Vagina (tissue), 2 donors: ENCODE data around the gene NPDC1.

Experiments used
- POLR2A ChIP-seq, 2 donors: fragments of 450-650 bp; IDR thresholded peaks; one replicate each; pipeline ENCODE4 v1.6.1; 2017; ENCODE audit warnings: antibody characterized with exemption in 2 of 2, mild to moderate bottlenecking in 2 of 2, moderate library complexity in 2 of 2
- TF ChIP-seq, protein P1 (sequence below), 3 experiments: fragments of 450-650 bp in 2 of 3; fragments of 200-600 bp in 1 of 3; sonication (generic) in 1 of 3; IDR thresholded peaks; one replicate each; pipeline ENCODE4 v1.5.1; 2017 to 2019; ENCODE audit warnings: antibody characterized with exemption in 3 of 3, mild to moderate bottlenecking in 2 of 3, moderate library complexity in 2 of 3

DNA sequence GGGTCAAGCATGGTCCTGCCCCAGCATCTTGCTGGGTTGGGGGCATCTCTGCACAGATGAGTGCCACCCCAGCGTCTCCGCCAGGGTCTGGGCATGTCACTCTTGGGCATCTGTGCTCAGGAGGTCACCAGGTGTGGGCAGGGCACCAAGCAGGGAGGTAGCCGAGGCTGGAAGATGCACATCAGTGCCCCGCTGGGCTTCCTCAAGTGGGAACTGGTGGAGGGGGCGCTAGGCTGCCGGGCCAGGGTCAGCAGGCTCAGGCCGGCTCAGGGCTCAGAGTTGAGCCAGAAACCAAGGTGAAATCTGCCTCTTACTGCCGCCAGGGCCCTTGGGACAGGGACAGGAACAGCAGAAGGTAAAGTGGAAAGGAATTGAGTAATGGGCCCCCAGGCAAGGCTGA is 10.0 kb downstream of the NPDC1 start:
- TF ChIP-seq, protein P1, sequence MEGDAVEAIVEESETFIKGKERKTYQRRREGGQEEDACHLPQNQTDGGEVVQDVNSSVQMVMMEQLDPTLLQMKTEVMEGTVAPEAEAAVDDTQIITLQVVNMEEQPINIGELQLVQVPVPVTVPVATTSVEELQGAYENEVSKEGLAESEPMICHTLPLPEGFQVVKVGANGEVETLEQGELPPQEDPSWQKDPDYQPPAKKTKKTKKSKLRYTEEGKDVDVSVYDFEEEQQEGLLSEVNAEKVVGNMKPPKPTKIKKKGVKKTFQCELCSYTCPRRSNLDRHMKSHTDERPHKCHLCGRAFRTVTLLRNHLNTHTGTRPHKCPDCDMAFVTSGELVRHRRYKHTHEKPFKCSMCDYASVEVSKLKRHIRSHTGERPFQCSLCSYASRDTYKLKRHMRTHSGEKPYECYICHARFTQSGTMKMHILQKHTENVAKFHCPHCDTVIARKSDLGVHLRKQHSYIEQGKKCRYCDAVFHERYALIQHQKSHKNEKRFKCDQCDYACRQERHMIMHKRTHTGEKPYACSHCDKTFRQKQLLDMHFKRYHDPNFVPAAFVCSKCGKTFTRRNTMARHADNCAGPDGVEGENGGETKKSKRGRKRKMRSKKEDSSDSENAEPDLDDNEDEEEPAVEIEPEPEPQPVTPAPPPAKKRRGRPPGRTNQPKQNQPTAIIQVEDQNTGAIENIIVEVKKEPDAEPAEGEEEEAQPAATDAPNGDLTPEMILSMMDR (IDR thresholded peaks at IDR 0.05), result no peak
- no peak for TF ChIP-seq POLR2A (IDR thresholded peaks at IDR 0.05)
